HG03558 (cell line): ENCODE measurements around the gene ZNF256.

ENCODE experiments used
- ATAC-seq: cut with Tn5 transposase; IDR thresholded peaks from one replicate; pipeline ENCODE4 v1.9.1; 2021; ENCODE audit warnings: moderate number of reproducible peaks; ENCODE audit not compliant: unreplicated experiment; ENCODE audit errors: extremely low read depth

The ZNF256 gene

GRCh38 chr19:57947419-57948134 is at the start of gene ZNF256:
ZNF256 (minus strand) TSS chr19:57947706; CDS start chr19:57947474, 232 bp downstream.
- peak; percentile 71 for ATAC-seq

- no peak for ATAC-seq
Measured at GRCh38 chr19:57992841-57993240, 45.3 kb upstream of the ZNF256 start.

GRCh38 chr19:57978586-57979289 is 31.2 kb upstream of the ZNF256 start:
- ATAC-seq, result no peak

- no peak for ATAC-seq
Measured at GRCh38 chr19:57974434-57974833, 26.9 kb upstream of the ZNF256 start, which contains the start of gene C19orf18. C19orf18 (minus strand) TSS chr19:57974534; CDS start chr19:57974432, 102 bp downstream.

- ATAC-seq, result no peak
Measured at GRCh38 chr19:57964761-57965160, 17.3 kb upstream of the ZNF256 start.

- ATAC-seq, result no peak
Measured at GRCh38 chr19:57961785-57962184, 14.3 kb upstream of the ZNF256 start.

GRCh38 chr19:57954996-57955395 is 7.5 kb upstream of the ZNF256 start:
- no peak for ATAC-seq

GRCh38 chr19:57949702-57950101 is 2.2 kb upstream of the ZNF256 start:
- no peak for ATAC-seq

- no peak for ATAC-seq
Measured at GRCh38 chr19:57949296-57949695, 1.8 kb upstream of the ZNF256 start.

- no peak for ATAC-seq
Measured at GRCh38 chr19:57947088-57947418, 453 bp downstream of the ZNF256 start.

GRCh38 chr19:57946316-57946715 is 1.2 kb downstream of the ZNF256 start:
- ATAC-seq, result no peak

- no peak for ATAC-seq
Measured at GRCh38 chr19:57941593-57941992, 5.9 kb downstream of the ZNF256 start.

- no peak for ATAC-seq
Measured at GRCh38 chr19:57935731-57936130, 11.8 kb downstream of the ZNF256 start.

- no peak for ATAC-seq
Measured at GRCh38 chr19:57934820-57935665, 12.5 kb downstream of the ZNF256 start, which contains the start of gene ZNF418. ZNF418 (minus strand) TSS chr19:57935402; CDS start chr19:57933822, 1,580 bp downstream.

- ATAC-seq, result no peak
Measured at GRCh38 chr19:57927587-57927986, 19.9 kb downstream of the ZNF256 start.

GRCh38 chr19:57916168-57916995 is 31.1 kb downstream of the ZNF256 start, which contains the start of gene ZNF417:
ZNF417 (minus strand) TSS chr19:57916592; CDS start chr19:57916411, 181 bp downstream.
- ATAC-seq, result peak; percentile 84

- ATAC-seq, result no peak
Measured at GRCh38 chr19:57914531-57914930, 33.0 kb downstream of the ZNF256 start.

GRCh38 chr19:57907394-57907793 is 40.1 kb downstream of the ZNF256 start:
- no peak for ATAC-seq

GRCh38 chr19:57905258-57905657 is 42.2 kb downstream of the ZNF256 start:
- no peak for ATAC-seq
